H1 (cell line): Measurements from ENCODE around the gene CACNG3. TPM values are rescaled to one million over a fixed set of nuclear protein-coding genes. Genes with fewer than 3 reads are reported as not detected.

Source experiments
- CTCF ChIA-PET: fragments of 300-600 bp; sonication (Branson Sonifier 250); formaldehyde crosslinking; loops from one replicate; lab custom pipeline; 2021; ENCODE audit not compliant: partially characterized antibody; lab: Charles Lee
- POLR2A ChIA-PET: fragments of 300-600 bp; sonication (Branson Sonifier 250); formaldehyde crosslinking; loops from one replicate; lab custom pipeline; 2021; ENCODE audit warnings: inconsistent platforms; ENCODE audit not compliant: partially characterized antibody; lab: Charles Lee
- DNase-seq, 2 experiments: peaks; one replicate each; pipeline versions ENCODE4 v3.0.0 to v3.0.0-alpha.2; 2010 to 2022; ENCODE audit warnings: low spot score in 2 of 2, low read depth in 1 of 2, mixed read lengths in 1 of 2
- FAIRE-seq: peaks from 2 replicates; lab custom pipeline; 2011; peaks lifted over from hg19 to GRCh38; lab: Jason Lieb, UNC
- H2AFZ ChIP-seq: 2 replicates; pipeline ENCODE4 v1.8.1; 2012; ENCODE audit warnings: low read length, inconsistent platforms
- H2AK5ac ChIP-seq: 2 replicates; pipeline ENCODE4 v1.6.1; 2013; ENCODE audit warnings: low read depth, low read length
- H2BK120ac ChIP-seq: replicated peaks from 2 replicates; pipeline ENCODE3; 2013; ENCODE audit warnings: low read depth, low read length, inconsistent platforms
- H2BK12ac ChIP-seq: 2 replicates; pipeline ENCODE4 v1.6.1; 2013; ENCODE audit warnings: low read depth, low read length
- H2BK15ac ChIP-seq: 2 replicates; pipeline ENCODE4 v1.6.1; 2013; ENCODE audit warnings: low read length
- H2BK20ac ChIP-seq: 2 replicates; pipeline ENCODE4 v1.6.1; 2013; ENCODE audit warnings: low read length
- H2BK5ac ChIP-seq: 2 replicates; pipeline ENCODE4 v1.6.1; 2013; ENCODE audit warnings: low read depth, low read length
- H3K14ac ChIP-seq: 2 replicates; pipeline ENCODE4 v1.6.1; 2013; ENCODE audit warnings: inconsistent platforms; ENCODE audit not compliant: insufficient read length
- H3K18ac ChIP-seq: 2 replicates; pipeline ENCODE4 v1.6.1; 2013; ENCODE audit warnings: low read length; ENCODE audit errors: extremely low read depth
- H3K23ac ChIP-seq: 2 replicates; pipeline ENCODE4 v1.6.1; 2013; ENCODE audit warnings: inconsistent platforms; ENCODE audit not compliant: insufficient read length
- H3K23me2 ChIP-seq: 2 replicates; pipeline ENCODE4 v1.6.1; 2013; ENCODE audit warnings: low read depth, low read length
- H3K27ac ChIP-seq: 2 replicates; pipeline ENCODE4 v1.6.1; 2011; ENCODE audit warnings: low read depth, low read length, inconsistent platforms
- H3K27me3 ChIP-seq, 4 experiments: replicated peaks in 1 of 4; 1 replicate in 1 of 4; 2 replicates in 3 of 4; pipeline versions ENCODE4 v1.6.1 to v1.8.1; 2011 to 2013; ENCODE audit warnings: low read length in 3 of 4, mild to moderate bottlenecking in 3 of 4, inconsistent platforms in 2 of 4, mixed read lengths in 2 of 4, moderate library complexity in 1 of 4; ENCODE audit not compliant: control insufficient read depth in 3 of 4, insufficient read depth in 3 of 4; ENCODE audit errors: extremely low read depth in 1 of 4
- H3K36me3 ChIP-seq, 4 experiments: 2 replicates each; pipeline versions ENCODE4 v1.6.1 to v1.8.1; 2011 to 2013; ENCODE audit warnings: mild to moderate bottlenecking in 4 of 4, low read length in 3 of 4, moderate library complexity in 2 of 4, control low read depth in 1 of 4, inconsistent platforms in 1 of 4; ENCODE audit not compliant: insufficient read depth in 4 of 4, control insufficient read depth in 2 of 4
- H3K4ac ChIP-seq: replicated peaks from 2 replicates; pipeline ENCODE3; 2013; ENCODE audit warnings: low read length, low read depth, mixed read lengths, inconsistent platforms; ENCODE audit not compliant: insufficient read length
- H3K4me1 ChIP-seq, 4 experiments: replicated peaks in 1 of 4; 1 replicate in 1 of 4; 2 replicates in 3 of 4; pipeline versions ENCODE4 v1.6.1 to v1.8.1; 2011 to 2013; ENCODE audit warnings: low read length in 3 of 4, inconsistent platforms in 2 of 4, mixed read lengths in 1 of 4; ENCODE audit not compliant: insufficient read depth in 4 of 4, control insufficient read depth in 3 of 4
- H3K4me2 ChIP-seq, 2 experiments: 2 replicates each; pipeline versions ENCODE4 v1.6.1 to v1.8.1; 2011 to 2013; ENCODE audit warnings: low read depth in 2 of 2, low read length in 2 of 2, control low read depth in 1 of 2, inconsistent platforms in 1 of 2, mild to moderate bottlenecking in 1 of 2; ENCODE audit not compliant: insufficient read depth in 1 of 2
- H3K4me3 ChIP-seq, 4 experiments: fragments of 200-600, 300-600 bp in 1 of 4; sonication (generic), shearing (Covaris generic), sonication (Bioruptor Twin) in 1 of 4; 2 replicates each; pipeline versions ENCODE4 v1.5.1 to v1.8.1; 2011 to 2016; ENCODE audit warnings: low read length in 4 of 4, low read depth in 3 of 4, control low read depth in 2 of 4, inconsistent platforms in 2 of 4, mild to moderate bottlenecking in 2 of 4, mixed read lengths in 1 of 4, moderate library complexity in 1 of 4; ENCODE audit not compliant: insufficient read depth in 2 of 4; ENCODE audit errors: extremely low read depth in 1 of 4
- H3K56ac ChIP-seq: replicated peaks from 2 replicates; pipeline ENCODE3; 2013; ENCODE audit warnings: low read depth, mild to moderate bottlenecking, mixed read lengths, low read length, inconsistent platforms; ENCODE audit not compliant: insufficient read length
- H3K79me1 ChIP-seq: 2 replicates; pipeline ENCODE4 v1.6.1; 2013; ENCODE audit warnings: low read depth, low read length, control low read depth
- H3K79me2 ChIP-seq, 2 experiments: 2 replicates each; pipeline versions ENCODE4 v1.6.1 to v1.8.1; 2012 to 2013; ENCODE audit warnings: low read length in 2 of 2, mild to moderate bottlenecking in 2 of 2, inconsistent platforms in 1 of 2; ENCODE audit not compliant: insufficient read depth in 2 of 2, control insufficient read depth in 1 of 2
- H3K9ac ChIP-seq, 4 experiments: replicated peaks in 1 of 4; 1 replicate in 1 of 4; 2 replicates in 3 of 4; pipeline versions ENCODE4 v1.6.1 to v1.8.1; 2011 to 2013; ENCODE audit warnings: low read depth in 3 of 4, low read length in 3 of 4, control low read depth in 2 of 4, mild to moderate bottlenecking in 2 of 4, moderate library complexity in 2 of 4, inconsistent platforms in 1 of 4; ENCODE audit errors: extremely low read depth in 1 of 4
- H3K9me3 ChIP-seq, 2 experiments: 2 replicates each; pipeline versions ENCODE4 v1.6.1 to v1.8.1; 2012 to 2013; ENCODE audit warnings: mild to moderate bottlenecking in 2 of 2, moderate library complexity in 2 of 2, control low read depth in 1 of 2, inconsistent platforms in 1 of 2, low read depth in 1 of 2, low read length in 1 of 2, mixed read lengths in 1 of 2; ENCODE audit not compliant: insufficient read depth in 2 of 2
- H4K20me1 ChIP-seq, 2 experiments: replicated peaks in 1 of 2; 2 replicates each; pipeline versions ENCODE3 to v1.8.1; 2011 to 2013; ENCODE audit warnings: inconsistent platforms in 2 of 2, low read length in 2 of 2, mild to moderate bottlenecking in 1 of 2; ENCODE audit not compliant: insufficient read depth in 2 of 2, control insufficient read depth in 1 of 2
- H4K5ac ChIP-seq: 2 replicates; pipeline ENCODE4 v1.6.1; 2013; ENCODE audit warnings: low read length, low read depth, mixed read lengths, inconsistent platforms; ENCODE audit not compliant: insufficient read length
- H4K8ac ChIP-seq: 2 replicates; pipeline ENCODE4 v1.8.0; 2013; ENCODE audit warnings: mild to moderate bottlenecking, moderate library complexity, low read length, inconsistent platforms; ENCODE audit not compliant: insufficient read depth; ENCODE audit errors: extremely low read depth
- H4K91ac ChIP-seq: replicated peaks from 2 replicates; pipeline ENCODE3; 2013; ENCODE audit warnings: low read length, mixed read lengths, inconsistent platforms; ENCODE audit not compliant: insufficient read length
- TEAD4 ChIP-seq: IDR thresholded peaks from 2 replicates; pipeline ENCODE4 v1.6.1; 2012; ENCODE audit warnings: low read depth, low read length, inconsistent platforms, mixed read lengths
- WGBS, 2 experiments: shearing (Covaris generic) in 1 of 2; methylation state at CpG; one replicate each; pipeline versions ENCODE4 v1.1.6 to v1.1.7; 2013 to 2015; ENCODE audit warnings: low lambda C conversion rate in 2 of 2, mixed read lengths in 2 of 2, inconsistent platforms in 1 of 2, low coverage in 1 of 2, missing lambda C conversion rate in 1 of 2; ENCODE audit not compliant: insufficient replicate concordance in 2 of 2, insufficient coverage in 1 of 2, insufficient read length in 1 of 2; ENCODE audit errors: extremely low coverage in 1 of 2, missing lambda C conversion rate in 1 of 2; 5-methylcytosine and 5-hydroxymethylcytosine counted together
- polyA plus RNA-seq, 7 experiments: library from polyadenylated mRNA; depleted of rRNA in 3 of 7; stranded (reverse) in 5 of 7; unstranded in 2 of 7; fragments of >200 nt in 5 of 7; fragments of 200-250 nt in 2 of 7; gene quantifications; 1 replicate in 5 of 7; 2 replicates in 1 of 7; 4 replicates in 1 of 7; pipeline versions ENCODE4 v1.2.1 to v1.2.3, GENCODE V29; 2011 to 2013; ENCODE audit warnings: missing spikeins in 2 of 7, mixed read lengths in 2 of 7
- total RNA-seq: library from RNA; stranded (reverse); fragmentation: NEBNext Ultra II Directional; extraction: Animal tissue kit (Norgen Biotek cat#: 25700); gene quantifications from 2 replicates; pipeline ENCODE4 v1.2.1, GENCODE V29; 2021

CACNG3 gene
- total and polyA plus RNA-seq, 2 of the 8 experiments (the other 6 are each of a cell fraction or from before 2014, with no cell fraction given), result 0.12 TPM; not detected in 1

GRCh38 chr16:24257958-24258357 lies 1.8 kb downstream of the CACNG3 start:
- Histone ChIP-seq H3K79me2 (no peaks in the 10 kb centered on the region), H2BK5ac (peak overlapping the region; percentile 20; the same call in 1 of the 2 replicates), H4K20me1 (no peaks in the 10 kb centered on the region), H3K4me2 (no peak overlapping the region), H3K4me1 (peaks cover 0 to 4% (median 1%) of the 10 kb centered on the region in 4 experiments; a peak in 3 of 7 replicates), H3K9ac (no peak overlapping the region), H2AFZ (no peak overlapping the region), H2AK5ac (no peak overlapping the region), H4K91ac (no peak overlapping the region), H2BK12ac (peak overlapping the region; percentile 56; the same call in 1 of the 2 replicates), H4K8ac (no peak overlapping the region), H3K27ac (no peak overlapping the region), H3K23me2 (peaks cover 6% of the 10 kb centered on the region; the same call in 1 of the 2 replicates), H3K27me3 (peaks cover 5 to 25% (median 15%) of the 10 kb centered on the region in 4 experiments), H3K4ac (no peak overlapping the region), H3K79me1 (no peaks in the 10 kb centered on the region), H3K9me3 (no peaks in the 10 kb centered on the region), H3K23ac (no peak overlapping the region), H3K56ac (no peak overlapping the region), H3K14ac (no peak overlapping the region), H3K36me3 (no peaks in the 10 kb centered on the region), H2BK15ac (no peak overlapping the region), H2BK120ac (no peak overlapping the region), H4K5ac (no peak overlapping the region), H2BK20ac (no peak overlapping the region), H3K4me3 (no peak overlapping the region), H3K18ac (no peak overlapping the region)
- WGBS, 2 experiments, result 78% methylated on average over 5 of the region's 5 CpGs; no CpG with 5 or more reads in 1 of the 2 experiments
- POLR2A ChIA-PET, result interaction anchor here (1.4 kb wide), 1 partner anchor 13 kb away, joined by 4 read pairs; no protein-coding TSS in a partner anchor
- DNase-seq, result no peak
- FAIRE-seq, result no peak
- CTCF ChIA-PET, result interaction anchor here (2.1 to 10.0 kb wide), 3 partner anchors 188 to 247 kb away, joined by 6 to 124 read pairs (median 104); no protein-coding TSS in a partner anchor
- TF ChIP-seq TEAD4, result no peak
